GM12892 (cell line): ENCODE data around the gene NTPCR.

Experiments used
- POLR2A ChIP-seq: IDR thresholded peaks from 2 replicates; pipeline ENCODE4 v1.6.1; 2011; ENCODE audit warnings: low read depth, low read length, control low read depth
- POLR2AphosphoS5 ChIP-seq: IDR thresholded peaks from 2 replicates; pipeline ENCODE4 v1.6.1; 2011; ENCODE audit warnings: low read depth, low read length, control low read depth
- TAF1 ChIP-seq: IDR thresholded peaks from 2 replicates; pipeline ENCODE4 v1.6.1; 2011; ENCODE audit warnings: low read depth, mild to moderate bottlenecking, control low read depth, low read length, borderline replicate concordance

DNA sequence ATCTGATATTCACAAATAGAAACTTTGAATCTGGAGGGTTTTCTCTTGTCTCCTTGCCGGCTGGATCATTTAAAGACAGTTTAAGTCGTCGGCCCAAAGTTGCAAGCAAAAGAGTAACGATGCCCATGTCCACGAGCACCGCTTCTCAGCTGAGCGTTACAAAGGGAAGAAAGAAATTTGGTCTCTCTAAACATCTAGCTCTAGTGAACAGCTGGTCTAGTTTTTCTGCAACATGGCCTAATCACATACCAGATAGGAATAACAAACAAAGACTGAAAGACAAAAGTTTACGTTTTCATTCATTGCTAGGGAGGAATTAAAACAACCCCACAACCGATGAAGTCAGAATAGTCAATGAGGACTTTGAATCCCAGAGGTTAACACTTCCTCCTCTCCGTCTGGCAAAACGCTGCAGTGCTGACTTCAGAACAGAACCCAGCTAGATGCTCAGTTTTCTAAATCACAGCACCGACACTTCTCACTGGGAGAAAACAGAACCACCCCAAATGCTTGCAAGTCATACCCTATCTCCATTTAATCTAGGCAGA, 69.4 kb downstream of the NTPCR start:
- TF ChIP-seq POLR2AphosphoS5, result no peak
- TF ChIP-seq POLR2A, result no peak
- no peak for TF ChIP-seq TAF1
